22Rv1 (cell line): Measurements from ENCODE around the gene GABARAPL2.

Source experiments
- H3K27ac ChIP-seq: fragments of 450-650 bp; 2 replicates; pipeline ENCODE4 v1.5.1; 2017
- CTCF ChIP-seq: fragments of 450-650 bp; IDR thresholded peaks from 2 replicates; pipeline ENCODE4 v1.5.1; 2017; ENCODE audit warnings: mild to moderate bottlenecking
- ZFX ChIP-seq: fragments of 450-650 bp; IDR thresholded peaks from 2 replicates; pipeline ENCODE4 v1.6.1; 2017; ENCODE audit warnings: antibody characterized with exemption, borderline replicate concordance

The GABARAPL2 gene

GRCh38 chr16:75617121-75617520, 50.9 kb downstream of the GABARAPL2 start:
- TF ChIP-seq CTCF (no peak), ZFX (no peak)

GRCh38 chr16:75618780-75619179, 52.6 kb downstream of the GABARAPL2 start:
- H3K27ac ChIP-seq: no peak overlapping the region
- no peak for TF ChIP-seq CTCF
- TF ChIP-seq ZFX: no peak

More at GRCh38 chr16:75617121-75617520, 50.9 kb downstream of the GABARAPL2 start:
- H3K27ac ChIP-seq: no peak overlapping the region

GRCh38 chr16:75620326-75621169, 54.4 kb downstream of the GABARAPL2 start:
- TF ChIP-seq CTCF: no peak
- no peak for TF ChIP-seq ZFX
- no peak overlapping the region for H3K27ac ChIP-seq

GRCh38 chr16:75621170-75621477, 54.9 kb downstream of the GABARAPL2 start:
- TF ChIP-seq CTCF (peak; percentile 50), ZFX (no peak)
- no peak overlapping the region for H3K27ac ChIP-seq

- TF ChIP-seq CTCF (no peak), ZFX (no peak)
- peak within 1 kb of the TSS; percentile 88 for H3K27ac ChIP-seq
Measured at GRCh38 chr16:75622761-75623605, 56.8 kb downstream of the GABARAPL2 start, which contains the start of gene ADAT1. Gene ADAT1 (minus strand): TSS chr16:75623281. CDS start chr16:75620799, 2,482 bp downstream.

- TF ChIP-seq CTCF: no peak
- H3K27ac ChIP-seq: peak overlapping the region; percentile 46
Measured at GRCh38 chr16:75624921-75625334, 58.7 kb downstream of the GABARAPL2 start.

GRCh38 chr16:75626806-75627205, 60.6 kb downstream of the GABARAPL2 start:
- no peak overlapping the region for H3K27ac ChIP-seq
- TF ChIP-seq CTCF (no peak), ZFX (no peak)
